ENCODE data around the gene ITPR2.
A peak's percentile ranks its signal among the peaks of the same experiment; 100 is the strongest.

The ITPR2 gene

DNA sequence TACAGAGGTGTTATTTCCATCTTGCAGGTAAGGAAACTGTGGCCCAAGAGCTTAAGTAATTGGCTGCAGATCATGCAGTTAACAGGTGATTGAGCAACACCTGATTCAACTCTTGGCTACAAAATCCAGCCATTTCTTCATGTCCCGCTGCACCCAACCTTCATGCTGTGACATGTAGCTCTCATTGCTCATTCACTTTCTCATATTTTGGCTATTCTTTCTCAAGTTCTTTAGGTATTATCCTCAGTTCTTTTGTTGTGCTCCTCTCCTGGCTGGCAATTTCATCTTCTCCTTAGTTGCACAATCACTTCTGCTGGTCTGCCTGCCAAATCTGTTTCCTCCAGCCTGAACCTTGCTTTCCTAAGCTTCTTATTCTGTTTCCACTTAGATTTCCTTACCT lies 336.8 kb downstream of the ITPR2 start:
- H3K4me3 Mint-ChIP-seq: no peak overlapping the region
- H3K9me3 Mint-ChIP-seq: no peaks in the 10 kb centered on the region
- TF ChIP-seq, protein P1, sequence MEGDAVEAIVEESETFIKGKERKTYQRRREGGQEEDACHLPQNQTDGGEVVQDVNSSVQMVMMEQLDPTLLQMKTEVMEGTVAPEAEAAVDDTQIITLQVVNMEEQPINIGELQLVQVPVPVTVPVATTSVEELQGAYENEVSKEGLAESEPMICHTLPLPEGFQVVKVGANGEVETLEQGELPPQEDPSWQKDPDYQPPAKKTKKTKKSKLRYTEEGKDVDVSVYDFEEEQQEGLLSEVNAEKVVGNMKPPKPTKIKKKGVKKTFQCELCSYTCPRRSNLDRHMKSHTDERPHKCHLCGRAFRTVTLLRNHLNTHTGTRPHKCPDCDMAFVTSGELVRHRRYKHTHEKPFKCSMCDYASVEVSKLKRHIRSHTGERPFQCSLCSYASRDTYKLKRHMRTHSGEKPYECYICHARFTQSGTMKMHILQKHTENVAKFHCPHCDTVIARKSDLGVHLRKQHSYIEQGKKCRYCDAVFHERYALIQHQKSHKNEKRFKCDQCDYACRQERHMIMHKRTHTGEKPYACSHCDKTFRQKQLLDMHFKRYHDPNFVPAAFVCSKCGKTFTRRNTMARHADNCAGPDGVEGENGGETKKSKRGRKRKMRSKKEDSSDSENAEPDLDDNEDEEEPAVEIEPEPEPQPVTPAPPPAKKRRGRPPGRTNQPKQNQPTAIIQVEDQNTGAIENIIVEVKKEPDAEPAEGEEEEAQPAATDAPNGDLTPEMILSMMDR (IDR thresholded peaks at IDR 0.05): no peak
- H3K27me3 Mint-ChIP-seq (ENCODE audit: low read depth, poor library complexity): peaks cover 6% of the 10 kb centered on the region
- no peaks in the 10 kb centered on the region for H3K36me3 Mint-ChIP-seq (ENCODE audit: low read depth)
- no peaks in the 10 kb centered on the region for H3K4me1 Mint-ChIP-seq
- H3K27ac Mint-ChIP-seq: no peak overlapping the region
- no peak for DNase-seq

DNA sequence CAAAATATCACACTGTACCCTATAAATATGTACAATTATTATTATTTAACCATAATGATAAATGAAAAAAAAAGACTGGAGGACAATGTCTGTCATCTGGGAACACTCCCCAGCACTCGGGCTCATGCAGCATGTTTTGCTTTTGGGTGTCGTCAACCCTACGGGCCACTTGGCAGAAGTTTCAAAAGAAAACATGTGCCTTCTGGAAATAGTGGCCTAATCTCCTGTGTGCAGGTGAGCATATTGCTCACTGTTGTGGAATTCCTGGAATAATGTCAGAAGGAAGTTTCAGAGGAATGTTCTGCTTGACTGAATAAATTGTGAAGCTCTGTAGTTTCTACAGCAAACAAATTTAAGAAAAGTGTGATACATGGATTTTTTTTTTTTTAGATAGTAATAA lies 339.3 kb downstream of the ITPR2 start:
- H3K27ac Mint-ChIP-seq: no peak overlapping the region
- no peak overlapping the region for H3K4me3 Mint-ChIP-seq
- H3K36me3 Mint-ChIP-seq (ENCODE audit: low read depth): no peaks in the 10 kb centered on the region
- TF ChIP-seq, protein P1 (IDR thresholded peaks at IDR 0.05): no peak
- H3K27me3 Mint-ChIP-seq (ENCODE audit: low read depth, poor library complexity): peaks cover 6% of the 10 kb centered on the region
- H3K9me3 Mint-ChIP-seq: no peaks in the 10 kb centered on the region
- DNase-seq: no peak
- H3K4me1 Mint-ChIP-seq: no peaks in the 10 kb centered on the region

DNA sequence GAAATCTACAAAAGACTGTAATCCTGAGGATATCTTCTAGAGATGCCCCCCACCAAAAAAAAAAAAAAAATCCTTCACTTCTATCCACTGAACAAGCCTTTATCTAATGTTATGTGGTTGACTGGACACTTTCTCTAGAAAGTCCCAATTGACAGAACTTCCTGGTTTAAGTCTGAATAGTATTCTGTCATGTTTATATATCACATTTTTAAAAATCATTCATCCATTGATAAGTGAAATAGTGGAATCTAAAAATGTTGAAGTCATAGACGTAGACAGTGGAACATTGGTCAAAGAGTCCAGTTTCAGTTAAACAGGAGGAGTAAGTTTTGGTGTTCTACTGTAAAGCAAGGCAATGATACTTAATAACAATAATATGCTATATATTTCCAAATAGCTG lies 340.6 kb downstream of the ITPR2 start:
- no peak overlapping the region for H3K27ac Mint-ChIP-seq
- H3K36me3 Mint-ChIP-seq (ENCODE audit: low read depth): no peaks in the 10 kb centered on the region
- no peak for DNase-seq

DNA sequence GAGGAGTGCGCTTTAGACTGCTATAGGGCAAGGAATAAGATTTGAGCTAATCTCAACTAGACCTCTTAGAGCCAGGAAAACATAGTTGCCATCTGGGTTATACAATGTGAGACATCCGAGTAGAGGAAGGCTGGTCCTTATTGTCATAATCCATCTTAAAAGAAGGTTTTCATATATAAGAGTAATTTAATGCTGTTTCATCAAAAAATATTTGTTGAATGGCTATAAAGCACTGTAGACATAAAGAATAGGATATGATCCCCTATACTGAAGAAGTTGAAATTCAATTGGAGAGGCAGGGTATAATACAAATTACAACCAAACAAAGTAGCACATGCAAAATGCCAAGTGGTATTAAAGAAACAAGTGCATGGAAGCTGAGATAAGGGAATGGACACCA lies 343.1 kb downstream of the ITPR2 start:
- Mint-ChIP-seq H3K36me3 (ENCODE audit: low read depth) (no peaks in the 10 kb centered on the region), H3K4me3 (no peak overlapping the region), H3K9me3 (no peaks in the 10 kb centered on the region), H3K27ac (no peak overlapping the region), H3K4me1 (peaks cover 9% of the 10 kb centered on the region), H3K27me3 (ENCODE audit: low read depth, poor library complexity) (peaks cover 6% of the 10 kb centered on the region)
- TF ChIP-seq, protein P1 (IDR thresholded peaks at IDR 0.05): no peak
- DNase-seq: no peak

More for the DNA sequence above, 340.6 kb downstream of the ITPR2 start:
- Mint-ChIP-seq H3K9me3 (no peaks in the 10 kb centered on the region), H3K4me1 (peaks cover 9% of the 10 kb centered on the region), H3K27me3 (ENCODE audit: low read depth, poor library complexity) (peaks cover 6% of the 10 kb centered on the region), H3K4me3 (no peak overlapping the region)
- TF ChIP-seq, protein P1 (IDR thresholded peaks at IDR 0.05): no peak

DNA sequence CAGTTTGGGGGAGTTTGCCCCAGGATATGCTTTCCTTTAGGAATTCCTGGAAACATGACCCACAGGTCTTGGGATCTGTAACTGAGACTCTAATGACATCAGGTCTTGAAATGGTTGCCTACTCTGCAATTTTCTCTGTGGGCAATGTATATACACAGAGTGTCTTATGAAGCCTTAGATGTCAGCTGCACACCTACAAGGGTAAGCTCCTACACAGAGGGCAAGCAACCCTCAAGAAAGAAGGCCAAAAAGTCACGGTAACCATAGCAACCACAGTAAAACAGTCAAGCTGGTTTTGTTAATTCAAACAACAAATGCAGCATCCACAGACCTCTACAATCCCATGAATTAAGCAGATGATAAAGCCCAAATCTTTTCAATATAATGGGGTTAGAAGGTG lies 344.6 kb downstream of the ITPR2 start:
- no peaks in the 10 kb centered on the region for H3K36me3 Mint-ChIP-seq (ENCODE audit: low read depth)
- H3K4me3 Mint-ChIP-seq: no peak overlapping the region
- peaks cover 9% of the 10 kb centered on the region for H3K4me1 Mint-ChIP-seq
- H3K27ac Mint-ChIP-seq: peak overlapping the region; percentile 20
- TF ChIP-seq, protein P1 (IDR thresholded peaks at IDR 0.05): no peak
- DNase-seq: no peak
- no peaks in the 10 kb centered on the region for H3K9me3 Mint-ChIP-seq
- peaks cover 6% of the 10 kb centered on the region for H3K27me3 Mint-ChIP-seq (ENCODE audit: low read depth, poor library complexity)

DNA sequence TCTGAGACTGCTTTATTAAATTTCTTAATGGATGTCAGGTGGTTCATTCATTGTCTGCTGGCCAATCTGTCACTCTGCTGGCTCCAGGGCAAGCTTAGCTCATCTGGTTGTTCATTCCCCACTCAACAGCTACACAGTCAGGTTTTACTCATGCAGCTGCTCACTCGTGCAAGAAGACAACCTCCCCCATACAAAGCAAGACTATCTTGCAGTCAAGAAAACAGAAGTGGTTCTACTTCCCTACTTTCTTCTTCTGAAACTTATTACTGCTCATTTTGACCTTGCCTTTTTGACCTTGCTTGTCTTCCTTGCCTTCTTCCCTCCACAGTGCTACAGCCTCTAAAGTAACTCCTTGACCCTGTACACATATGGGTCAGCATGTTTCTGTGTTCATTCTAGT lies 359.7 kb downstream of the ITPR2 start:
- peak overlapping the region; percentile 7 for H3K27ac Mint-ChIP-seq
- no peaks in the 10 kb centered on the region for H3K27me3 Mint-ChIP-seq (ENCODE audit: low read depth, poor library complexity)
- TF ChIP-seq, protein P1 (IDR thresholded peaks at IDR 0.05): no peak

More for the DNA sequence above, 359.7 kb downstream of the ITPR2 start:
- Mint-ChIP-seq H3K9me3 (peaks cover 3% of the 10 kb centered on the region), H3K36me3 (ENCODE audit: low read depth) (peaks cover 3% of the 10 kb centered on the region), H3K4me1 (peaks cover 9% of the 10 kb centered on the region), H3K4me3 (no peak overlapping the region)
- peak; percentile 3 for DNase-seq

Data from nephron progenitor cell (in vitro differentiated cells).